Activated CD8-positive, alpha-beta T cell treated with anti-CD3 and anti-CD28 coated beads for 36 hours (primary cell): Measurements from ENCODE around the gene ST3GAL4. TPM values are rescaled to one million over a fixed set of nuclear protein-coding genes. Genes with fewer than 3 reads are reported as not detected.
A peak's percentile ranks its signal among the peaks of the same experiment; 100 is the strongest.

Experiments
- ATAC-seq: fragments of 200-7000 bp; cut with Tn5 transposase; one replicate; pipeline ENCODE4 v1.10.0; 2021; ENCODE audit warnings: mild to moderate bottlenecking, moderate library complexity
- CTCF ChIA-PET: fragments of 350-600 bp; sonication (Branson Sonifier 250); formaldehyde crosslinking; loops from one replicate; lab custom pipeline; 2021; ENCODE audit warnings: antibody characterized with exemption; lab: Charles Lee
- POLR2A ChIA-PET: fragments of 350-600 bp; sonication (Branson Sonifier 250); formaldehyde crosslinking; loops from one replicate; lab custom pipeline; 2021; ENCODE audit warnings: antibody characterized with exemption; lab: Charles Lee
- DNase-seq: peaks from one replicate; pipeline ENCODE4 v3.0.0-alpha.2; 2020
- H3K27ac Mint-ChIP-seq: one replicate; pipeline ENCODE4 v1.8.0; 2021; ENCODE audit warnings: mild to moderate bottlenecking, mixed read lengths
- H3K27me3 Mint-ChIP-seq: one replicate; pipeline ENCODE4 v1.8.0; 2021; ENCODE audit warnings: mixed read lengths
- H3K36me3 Mint-ChIP-seq: one replicate; pipeline ENCODE4 v1.8.0; 2021; ENCODE audit warnings: low read depth, mixed read lengths
- H3K4me1 Mint-ChIP-seq: one replicate; pipeline ENCODE4 v1.8.0; 2021; ENCODE audit warnings: low read depth, mixed read lengths
- H3K4me3 Mint-ChIP-seq: one replicate; pipeline ENCODE4 v1.8.0; 2021; ENCODE audit warnings: mild to moderate bottlenecking, moderate library complexity, mixed read lengths
- H3K9me3 Mint-ChIP-seq: one replicate; pipeline ENCODE4 v1.8.0; 2021; ENCODE audit warnings: mixed read lengths
- intact Hi-C: fragments of 100-400 bp; cut with micrococcal nuclease; formaldehyde crosslinking; loops from one replicate; pipeline ENCODE4 v1.10.0; 2022
- total RNA-seq, 2 experiments: library from RNA; stranded (reverse); gene quantifications; one replicate each; pipeline ENCODE4 v1.2.3, GENCODE V29; 2021
- TF ChIP-seq, protein P1 (sequence below): fragments of 200-600 bp; IDR thresholded peaks from one replicate; pipeline ENCODE4 v1.8.0; 2022; ENCODE audit warnings: antibody characterized with exemption, mild to moderate bottlenecking

ST3GAL4 gene
- total RNA-seq, 2 experiments from 2014 or later = 10.7 to 11.7 TPM

DNA sequence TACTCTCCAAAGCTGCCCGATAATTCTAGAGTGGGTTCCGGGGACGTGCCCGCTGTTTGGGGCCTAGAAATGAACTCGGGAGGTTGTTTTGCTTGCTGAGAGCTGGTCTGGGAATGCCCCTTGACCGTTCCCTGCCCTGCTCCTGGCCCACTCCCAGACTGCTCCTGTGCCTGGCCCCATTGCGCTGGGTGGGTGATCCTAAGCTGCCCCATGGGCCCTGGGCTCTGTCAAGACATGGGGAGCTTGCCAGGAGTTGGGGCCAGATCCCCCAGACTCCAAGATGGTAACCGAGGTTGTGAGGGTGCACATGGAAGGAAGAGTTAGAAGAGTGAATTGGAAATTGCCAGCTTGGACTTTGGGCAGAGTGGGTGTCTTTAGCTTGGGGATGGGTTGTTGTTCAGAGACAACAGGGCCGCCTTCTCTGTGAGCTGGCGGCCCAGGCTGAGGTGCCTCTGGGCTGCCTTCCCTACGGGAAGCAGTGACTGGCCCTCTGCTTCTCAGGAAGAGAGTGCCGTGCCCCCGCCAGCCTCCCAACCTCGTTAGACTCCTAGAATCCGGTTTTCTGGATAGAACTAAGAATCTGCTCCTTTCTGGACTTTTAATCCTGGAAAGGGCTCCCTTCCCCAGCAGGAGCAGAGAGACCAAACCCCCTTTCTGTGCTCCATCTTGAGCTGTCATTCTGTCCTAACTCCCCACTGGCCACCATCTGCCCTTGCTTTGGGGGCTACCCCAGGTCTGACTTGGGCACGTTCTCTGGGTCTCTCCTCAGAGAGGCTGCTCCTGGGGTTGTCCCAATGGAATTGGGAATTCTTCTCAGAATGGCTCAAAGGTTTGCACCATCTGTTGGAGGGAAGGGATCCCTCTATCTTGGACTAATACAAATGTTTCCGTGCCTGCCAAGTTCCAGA, 1.8 kb downstream of the ST3GAL4 start:
- H3K4me3 Mint-ChIP-seq = peak overlapping the region; percentile 76
- no peak overlapping the region for H3K27ac Mint-ChIP-seq
- peaks cover 27% of the 10 kb centered on the region for H3K4me1 Mint-ChIP-seq
- H3K27me3 Mint-ChIP-seq = no peaks in the 10 kb centered on the region
- ChIA-PET CTCF (interaction anchor here (3.2 to 3.5 kb wide), 2 partner anchors 47 to 123 kb away, joined by 16 to 20 read pairs; no protein-coding TSS in a partner anchor), POLR2A (interaction anchor here (1.0 to 2.5 kb wide), 5 partner anchors 9 to 65 kb away, joined by 3 to 13 read pairs (median 4); partner anchors contain the start of gene DCPS)
- no peak for ATAC-seq
- H3K9me3 Mint-ChIP-seq = no peaks in the 10 kb centered on the region
- TF ChIP-seq, protein P1, sequence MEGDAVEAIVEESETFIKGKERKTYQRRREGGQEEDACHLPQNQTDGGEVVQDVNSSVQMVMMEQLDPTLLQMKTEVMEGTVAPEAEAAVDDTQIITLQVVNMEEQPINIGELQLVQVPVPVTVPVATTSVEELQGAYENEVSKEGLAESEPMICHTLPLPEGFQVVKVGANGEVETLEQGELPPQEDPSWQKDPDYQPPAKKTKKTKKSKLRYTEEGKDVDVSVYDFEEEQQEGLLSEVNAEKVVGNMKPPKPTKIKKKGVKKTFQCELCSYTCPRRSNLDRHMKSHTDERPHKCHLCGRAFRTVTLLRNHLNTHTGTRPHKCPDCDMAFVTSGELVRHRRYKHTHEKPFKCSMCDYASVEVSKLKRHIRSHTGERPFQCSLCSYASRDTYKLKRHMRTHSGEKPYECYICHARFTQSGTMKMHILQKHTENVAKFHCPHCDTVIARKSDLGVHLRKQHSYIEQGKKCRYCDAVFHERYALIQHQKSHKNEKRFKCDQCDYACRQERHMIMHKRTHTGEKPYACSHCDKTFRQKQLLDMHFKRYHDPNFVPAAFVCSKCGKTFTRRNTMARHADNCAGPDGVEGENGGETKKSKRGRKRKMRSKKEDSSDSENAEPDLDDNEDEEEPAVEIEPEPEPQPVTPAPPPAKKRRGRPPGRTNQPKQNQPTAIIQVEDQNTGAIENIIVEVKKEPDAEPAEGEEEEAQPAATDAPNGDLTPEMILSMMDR = no peak
- DNase-seq = no peak
- H3K36me3 Mint-ChIP-seq = peaks cover 7% of the 10 kb centered on the region
- intact Hi-C loops = no loop called here

DNA sequence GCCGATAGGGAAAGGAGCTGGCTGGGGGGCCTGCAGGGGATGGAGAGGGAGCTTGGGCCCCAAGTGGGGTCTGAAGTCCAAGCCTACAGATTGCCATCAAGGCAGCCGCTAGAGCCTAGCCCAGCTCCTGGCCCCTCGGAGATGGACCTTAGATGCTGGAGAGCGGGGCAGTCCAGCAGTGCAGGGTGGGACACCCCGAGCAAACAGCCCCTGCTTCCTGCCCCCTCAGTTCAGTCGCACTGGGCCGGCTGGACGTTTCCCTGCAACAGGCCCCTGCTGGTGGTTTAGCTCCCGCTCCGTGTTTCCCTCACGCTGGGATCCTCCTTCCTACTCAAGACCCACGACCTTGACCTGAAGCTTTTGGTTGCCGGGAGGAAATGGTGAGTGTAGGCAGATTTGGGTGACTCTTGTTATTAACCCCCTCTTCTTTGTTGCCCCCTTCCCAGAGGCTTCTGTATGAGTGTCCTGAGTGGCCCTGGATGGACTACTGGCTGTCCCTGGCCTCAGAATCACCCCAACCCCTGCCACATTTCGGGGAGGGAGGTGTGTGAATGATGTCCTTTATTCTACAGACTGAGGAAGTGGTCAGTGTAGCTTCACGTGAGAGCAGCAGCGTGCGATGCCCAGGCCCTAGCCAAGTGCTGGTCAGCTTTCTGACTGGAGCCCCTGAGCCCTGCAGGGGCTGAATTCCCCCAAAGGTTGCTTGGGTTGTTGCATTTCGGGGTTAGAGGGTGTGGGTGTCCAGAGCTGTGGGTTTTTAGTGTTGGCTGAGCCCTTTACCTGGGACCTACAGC, 2.7 kb downstream of the ST3GAL4 start:
- Mint-ChIP-seq H3K9me3 (no peaks in the 10 kb centered on the region), H3K27me3 (no peaks in the 10 kb centered on the region), H3K4me3 (no peak overlapping the region), H3K27ac (no peak overlapping the region), H3K36me3 (peaks cover 7% of the 10 kb centered on the region), H3K4me1 (peaks cover 19% of the 10 kb centered on the region)
- ChIA-PET POLR2A (interaction anchor here (1.0 to 1.4 kb wide), 2 partner anchors 10 to 66 kb away, joined by 3 to 4 read pairs; no protein-coding TSS in a partner anchor), CTCF (interaction anchor here (3.2 to 3.5 kb wide), 2 partner anchors 48 to 122 kb away, joined by 16 to 20 read pairs; no protein-coding TSS in a partner anchor)
- intact Hi-C loops = no loop called here
- DNase-seq (no peak), ATAC-seq (no peak)
- TF ChIP-seq, protein P1 = no peak

DNA sequence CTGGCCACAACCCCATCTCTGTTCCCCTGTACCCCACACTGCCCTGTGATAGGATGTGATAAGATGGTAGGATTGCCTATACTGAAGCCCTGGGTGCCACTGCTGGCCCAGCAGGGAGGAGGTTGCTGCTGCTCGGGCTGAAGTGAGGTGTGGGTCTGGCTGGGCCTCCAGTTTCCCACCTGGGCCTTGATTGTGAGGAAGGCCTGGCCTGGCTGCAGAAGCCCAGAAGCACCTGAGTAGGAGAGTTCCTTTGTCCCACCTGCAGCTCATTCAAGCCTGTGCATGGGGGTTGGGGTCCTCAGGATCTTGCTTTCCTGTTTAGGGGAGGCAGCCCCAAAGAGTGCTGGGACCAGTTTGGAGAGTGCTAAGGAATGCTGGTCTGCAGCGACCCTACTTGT, 3.3 kb downstream of the ST3GAL4 start:
- Mint-ChIP-seq H3K27ac (no peak overlapping the region), H3K4me1 (peaks cover 13% of the 10 kb centered on the region), H3K36me3 (peaks cover 7% of the 10 kb centered on the region), H3K27me3 (no peaks in the 10 kb centered on the region), H3K9me3 (no peaks in the 10 kb centered on the region), H3K4me3 (no peak overlapping the region)
- ChIA-PET POLR2A (no interaction called here), CTCF (interaction anchor here (1.0 to 3.5 kb wide), 2 partner anchors 48 to 82 kb away, joined by 3 to 20 read pairs; no protein-coding TSS in a partner anchor)
- ATAC-seq = no peak
- intact Hi-C loops = no loop called here
- no peak for DNase-seq
- TF ChIP-seq, protein P1 = no peak

DNA sequence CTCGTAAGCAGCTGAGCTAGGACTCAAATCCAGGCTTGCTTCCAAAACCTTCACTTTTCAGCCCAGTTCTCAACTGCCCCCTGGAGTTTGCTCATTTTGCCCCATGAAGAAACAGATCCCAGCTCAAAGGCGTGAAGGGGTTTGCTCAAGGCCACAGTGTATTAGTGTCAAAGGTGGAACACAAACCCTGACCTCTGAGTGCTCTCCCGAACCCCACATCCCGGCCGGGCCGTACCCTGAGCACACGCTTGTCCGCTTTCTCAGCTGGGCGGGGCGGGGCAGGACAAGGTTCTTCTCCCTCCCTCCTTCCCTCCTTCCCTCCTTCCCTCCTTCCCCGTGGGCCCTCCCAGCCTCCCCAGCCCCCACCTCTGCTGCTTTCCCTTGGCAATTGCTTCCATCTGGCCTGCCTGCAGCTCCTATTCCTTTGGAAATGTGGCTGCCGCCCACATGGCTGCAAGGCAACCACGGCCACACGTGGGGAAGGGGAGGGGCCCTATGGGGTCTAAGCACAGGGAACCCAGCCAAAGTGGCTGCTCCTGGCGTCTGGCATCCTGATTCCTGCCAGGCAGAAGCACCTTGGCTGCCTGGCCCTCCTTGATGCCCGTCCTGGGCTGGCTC, 4.1 kb downstream of the ST3GAL4 start:
- H3K27me3 Mint-ChIP-seq = no peaks in the 10 kb centered on the region
- CTCF ChIA-PET = interaction anchor here (1.0 kb wide), 1 partner anchor 81 kb away, joined by 3 read pairs; no protein-coding TSS in a partner anchor

More for the DNA sequence above, 4.1 kb downstream of the ST3GAL4 start:
- peaks cover 5% of the 10 kb centered on the region for H3K36me3 Mint-ChIP-seq
- peaks cover 8% of the 10 kb centered on the region for H3K4me1 Mint-ChIP-seq
- no peaks in the 10 kb centered on the region for H3K9me3 Mint-ChIP-seq
- no peak for DNase-seq
- POLR2A ChIA-PET = interaction anchor here (0.8 kb wide), 1 partner anchor 59 kb away, joined by 4 read pairs; no protein-coding TSS in a partner anchor
- no peak overlapping the region for H3K4me3 Mint-ChIP-seq
- TF ChIP-seq, protein P1 = no peak
- ATAC-seq = no peak
- no peak overlapping the region for H3K27ac Mint-ChIP-seq
- intact Hi-C loops = no loop called here
